ENCODE data around the gene FRK. TPM values are rescaled to one million over a fixed set of nuclear protein-coding genes. Genes with fewer than 3 reads are reported as not detected.
A peak's percentile ranks its signal among the peaks of the same experiment; 100 is the strongest.

Gene FRK
- 1.9 to 2.4 TPM (median 2.4 TPM) in 3 replicates for polyA plus RNA-seq
- polyA plus RNA-seq (2011; ENCODE audit: low read depth) = 0.52 TPM
- polyA plus RNA-seq (2011; cell fraction: cytosol; rRNA removed) = 0.87 and 1.8 TPM in 2 replicates
- 2.5 and 3.5 TPM in 2 replicates for polyA plus RNA-seq (2011; cell fraction: nucleus; rRNA removed)
- 0.72 and 1.2 TPM in 2 replicates for polyA plus RNA-seq (2012; ENCODE audit: low replicate concordance)
- 3.8 to 8.4 TPM (median 8.0 TPM) in 3 replicates for polyA minus RNA-seq
- 4.4 TPM for polyA minus RNA-seq (2011; cell fraction: cytosol; rRNA and poly(A)+ RNA removed)
- 9.5 and 15.5 TPM in 2 replicates for polyA minus RNA-seq (2011; cell fraction: nucleus; rRNA and poly(A)+ RNA removed)

DNA sequence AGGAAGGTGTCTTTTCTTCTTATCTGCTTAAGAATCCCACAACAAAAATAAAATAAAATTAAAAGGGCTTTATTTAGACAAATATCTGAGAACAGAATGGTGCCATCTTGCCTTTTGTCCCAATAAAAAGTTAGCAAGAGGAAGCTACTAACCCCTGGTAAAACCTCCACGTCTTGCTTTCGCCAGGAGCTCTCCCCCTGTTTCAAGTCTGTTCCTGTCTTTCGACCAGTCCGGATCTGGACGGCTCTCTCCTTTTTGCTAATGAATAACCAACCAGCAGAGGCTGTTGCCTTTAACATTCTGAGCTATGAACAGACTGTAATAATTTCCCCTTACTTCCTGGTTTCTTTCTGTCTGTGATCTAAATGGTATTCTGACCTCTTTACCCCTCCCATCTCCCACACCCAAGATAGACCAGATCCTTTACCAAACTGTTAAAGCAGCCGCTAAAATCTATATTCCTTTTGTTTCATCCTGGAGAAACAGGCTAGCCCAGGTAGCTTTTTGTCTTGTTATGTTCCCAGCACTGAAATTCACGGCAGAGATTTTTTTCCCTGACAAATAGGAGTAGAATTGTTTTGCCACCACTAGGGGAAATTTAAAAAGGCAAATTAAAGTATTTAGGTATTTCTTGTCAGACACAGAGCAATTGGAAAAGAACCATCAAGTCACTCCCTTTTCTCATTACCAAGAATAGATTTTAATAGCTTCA is at the start of gene FRK:
TSS of gene FRK (minus strand) at position 320 of the 712 bp plus-strand sequence. CDS start 580 bp downstream, outside the sequence.
- DNase-seq (ENCODE audit: low read depth, low spot score) = no peak
- no peak for TF ChIP-seq EZH2 (IDR thresholded peaks at IDR 0.05; ENCODE audit: low read length)
- TF ChIP-seq, protein P1, sequence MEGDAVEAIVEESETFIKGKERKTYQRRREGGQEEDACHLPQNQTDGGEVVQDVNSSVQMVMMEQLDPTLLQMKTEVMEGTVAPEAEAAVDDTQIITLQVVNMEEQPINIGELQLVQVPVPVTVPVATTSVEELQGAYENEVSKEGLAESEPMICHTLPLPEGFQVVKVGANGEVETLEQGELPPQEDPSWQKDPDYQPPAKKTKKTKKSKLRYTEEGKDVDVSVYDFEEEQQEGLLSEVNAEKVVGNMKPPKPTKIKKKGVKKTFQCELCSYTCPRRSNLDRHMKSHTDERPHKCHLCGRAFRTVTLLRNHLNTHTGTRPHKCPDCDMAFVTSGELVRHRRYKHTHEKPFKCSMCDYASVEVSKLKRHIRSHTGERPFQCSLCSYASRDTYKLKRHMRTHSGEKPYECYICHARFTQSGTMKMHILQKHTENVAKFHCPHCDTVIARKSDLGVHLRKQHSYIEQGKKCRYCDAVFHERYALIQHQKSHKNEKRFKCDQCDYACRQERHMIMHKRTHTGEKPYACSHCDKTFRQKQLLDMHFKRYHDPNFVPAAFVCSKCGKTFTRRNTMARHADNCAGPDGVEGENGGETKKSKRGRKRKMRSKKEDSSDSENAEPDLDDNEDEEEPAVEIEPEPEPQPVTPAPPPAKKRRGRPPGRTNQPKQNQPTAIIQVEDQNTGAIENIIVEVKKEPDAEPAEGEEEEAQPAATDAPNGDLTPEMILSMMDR (optimal IDR thresholded peaks at IDR 0.05 in 1 of 3, IDR thresholded peaks at IDR 0.05 in 1 of 3, conservative IDR thresholded peaks at IDR 0.05 in 1 of 3; ENCODE audit: extremely low read depth in 1 of 3, insufficient read depth in 2 of 3, low read length in 3 of 3) = peak in 2 of 3 experiments; percentile 30 to 34
- H3K79me2 ChIP-seq (ENCODE audit: control insufficient read depth, insufficient read depth, low read length) = peaks cover 14% of the 10 kb centered on the region
- peak within 1 kb of the TSS; percentile 86 for H3K27ac ChIP-seq (ENCODE audit: control insufficient read depth, insufficient read depth, low read length)
- no peaks in the 10 kb centered on the region for H3K9me1 ChIP-seq (ENCODE audit: control insufficient read depth, extremely low read depth, insufficient read depth, low read length)
- H2AFZ ChIP-seq (ENCODE audit: control insufficient read depth, low read length) = peak within 1 kb of the TSS; percentile 97
- no peaks in the 10 kb centered on the region for H3K36me3 ChIP-seq (ENCODE audit: control insufficient read depth in 2 of 2, extremely low read depth in 1 of 2, insufficient read depth in 2 of 2, low read length in 2 of 2)
- H3K9me3 ChIP-seq (ENCODE audit: control insufficient read depth, low read depth, low read length) = no peaks in the 10 kb centered on the region
- H3K27me3 ChIP-seq (ENCODE audit: control insufficient read depth, extremely low read depth, insufficient read depth, low read length) = no peaks in the 10 kb centered on the region
- H3K9ac ChIP-seq (ENCODE audit: control insufficient read depth, extremely low read depth, insufficient read depth, low read length) = peak within 1 kb of the TSS; percentile 70
- dilution Hi-C loops (cut with MboI; ENCODE audit: extremely low pct_ligation_motif_present, low sequenced_read_pairs) = no loop called here
- H3K4me1 ChIP-seq (ENCODE audit: control insufficient read depth, extremely low read depth, insufficient read depth, low read length) = peaks cover 6% of the 10 kb centered on the region
- FAIRE-seq = peak; percentile 91
- no peaks in the 10 kb centered on the region for H4K20me1 ChIP-seq (ENCODE audit: control insufficient read depth, extremely low read depth, insufficient read depth, low read length)
- H3K4me3 ChIP-seq (ENCODE audit: control insufficient read depth in 2 of 3, extremely low read depth in 1 of 3, insufficient read depth in 2 of 3, low read depth in 1 of 3, low read length in 3 of 3) = peak within 1 kb of the TSS; percentile 45 to 74 (median 65)
- H3K4me2 ChIP-seq (ENCODE audit: control insufficient read depth, extremely low read depth, insufficient read depth, low read depth, low read length) = peak within 1 kb of the TSS; percentile 87

DNA sequence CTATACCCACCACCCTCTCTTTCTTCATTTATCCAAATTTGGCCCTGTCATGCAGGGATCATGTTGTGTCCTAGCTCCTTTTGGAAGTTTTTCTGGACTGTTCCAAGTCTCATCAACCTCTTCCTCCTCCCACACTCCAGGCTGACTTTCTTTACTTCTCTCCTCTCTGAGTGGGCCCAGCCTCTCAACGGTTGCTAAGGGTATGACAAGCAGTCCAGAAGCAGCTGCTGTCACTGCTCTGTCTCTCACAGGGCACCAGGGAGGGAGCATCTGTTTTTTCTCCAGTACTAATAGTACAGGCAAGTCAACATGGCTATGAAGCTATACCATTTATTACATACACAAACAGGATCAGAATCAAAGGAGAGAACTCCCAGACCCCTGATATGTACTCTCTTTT is 48.1 kb upstream of the FRK start:
- peaks cover 6 to 9% of the 10 kb centered on the region in 2 experiments for H3K36me3 ChIP-seq (ENCODE audit: control insufficient read depth in 2 of 2, extremely low read depth in 1 of 2, insufficient read depth in 2 of 2, low read length in 2 of 2)
- H3K4me2 ChIP-seq (ENCODE audit: control insufficient read depth, extremely low read depth, insufficient read depth, low read depth, low read length) = no peak overlapping the region
- no peaks in the 10 kb centered on the region for H3K9me3 ChIP-seq (ENCODE audit: control insufficient read depth, low read depth, low read length)
- no peak overlapping the region for H3K9ac ChIP-seq (ENCODE audit: control insufficient read depth, extremely low read depth, insufficient read depth, low read length)
- no peak overlapping the region for H3K27ac ChIP-seq (ENCODE audit: control insufficient read depth, insufficient read depth, low read length)
- H3K4me1 ChIP-seq (ENCODE audit: control insufficient read depth, extremely low read depth, insufficient read depth, low read length) = peaks cover 3% of the 10 kb centered on the region
- dilution Hi-C loops (cut with MboI; ENCODE audit: extremely low pct_ligation_motif_present, low sequenced_read_pairs) = no loop called here
- H4K20me1 ChIP-seq (ENCODE audit: control insufficient read depth, extremely low read depth, insufficient read depth, low read length) = no peaks in the 10 kb centered on the region
- no peak overlapping the region for H3K4me3 ChIP-seq (ENCODE audit: control insufficient read depth in 2 of 3, extremely low read depth in 1 of 3, insufficient read depth in 2 of 3, low read depth in 1 of 3, low read length in 3 of 3)
- DNase-seq (ENCODE audit: low read depth, low spot score) = no peak
- no peak for TF ChIP-seq EZH2 (IDR thresholded peaks at IDR 0.05; ENCODE audit: low read length)
- TF ChIP-seq, protein P1 (optimal IDR thresholded peaks at IDR 0.05 in 1 of 3, IDR thresholded peaks at IDR 0.05 in 1 of 3, conservative IDR thresholded peaks at IDR 0.05 in 1 of 3; ENCODE audit: extremely low read depth in 1 of 3, insufficient read depth in 2 of 3, low read length in 3 of 3) = no peak
- peaks cover 2% of the 10 kb centered on the region for H3K79me2 ChIP-seq (ENCODE audit: control insufficient read depth, insufficient read depth, low read length)
- FAIRE-seq = no peak
- H3K27me3 ChIP-seq (ENCODE audit: control insufficient read depth, extremely low read depth, insufficient read depth, low read length) = no peaks in the 10 kb centered on the region
- H3K9me1 ChIP-seq (ENCODE audit: control insufficient read depth, extremely low read depth, insufficient read depth, low read length) = no peaks in the 10 kb centered on the region
- no peak overlapping the region for H2AFZ ChIP-seq (ENCODE audit: control insufficient read depth, low read length)

All from keratinocyte (primary cell).